ENCODE measurements around the gene TSPAN10.

TSPAN10 gene

GRCh38 chr17:81636505-81637288, at the start of gene TSPAN10, which contains the start of gene NPLOC4:
TSPAN10 (plus strand) TSS chr17:81637196; CDS start chr17:81642413, 5,217 bp downstream.
NPLOC4 (minus strand) TSS chr17:81637112; CDS start chr17:81636930, 182 bp downstream.
- peak within 1 kb of the TSS; percentile 77 for H3K4me3 ChIP-seq

GRCh38 chr17:81589612-81590011, 47.4 kb upstream of the TSPAN10 start:
- H3K36me3 ChIP-seq (ENCODE audit: insufficient read depth, low read length), result peaks cover 82% of the 10 kb centered on the region
- no peak for DNase-seq (ENCODE audit: low read depth, low spot score)
- H3K9ac ChIP-seq (ENCODE audit: insufficient read length), result no peak overlapping the region
- H3K27ac ChIP-seq, result no peak overlapping the region
- no peaks in the 10 kb centered on the region for H3K9me3 ChIP-seq (ENCODE audit: low read depth, low read length)
- no peak overlapping the region for H3K4me3 ChIP-seq
- TF ChIP-seq POLR2AphosphoS5 (IDR thresholded peaks at IDR 0.05; ENCODE audit: borderline replicate concordance, low read depth, low read length) (no peak), FOXP2 (optimal IDR thresholded peaks at IDR 0.05; ENCODE audit: control extremely low read depth, extremely low read length, insufficient read depth) (no peak), EZH2 (IDR thresholded peaks at IDR 0.05) (no peak)

More at GRCh38 chr17:81636505-81637288, at the start of gene TSPAN10, which contains the start of gene NPLOC4:
- peak; percentile 59 for DNase-seq (ENCODE audit: low read depth, low spot score)
- peak within 1 kb of the TSS; percentile 86 for H3K9ac ChIP-seq (ENCODE audit: insufficient read length)
- H3K9me3 ChIP-seq (ENCODE audit: low read depth, low read length), result no peaks in the 10 kb centered on the region
- H3K27ac ChIP-seq, result peak within 1 kb of the TSS; percentile 82
- peaks cover 12% of the 10 kb centered on the region for H3K36me3 ChIP-seq (ENCODE audit: insufficient read depth, low read length)
- TF ChIP-seq FOXP2 (optimal IDR thresholded peaks at IDR 0.05; ENCODE audit: control extremely low read depth, extremely low read length, insufficient read depth) (no peak), POLR2AphosphoS5 (IDR thresholded peaks at IDR 0.05; ENCODE audit: borderline replicate concordance, low read depth, low read length) (peak; percentile 73), EZH2 (IDR thresholded peaks at IDR 0.05) (no peak)

GRCh38 chr17:81590121-81590520, 46.9 kb upstream of the TSPAN10 start:
- Histone ChIP-seq H3K27ac (no peak overlapping the region), H3K4me3 (no peak overlapping the region), H3K9me3 (ENCODE audit: low read depth, low read length) (no peaks in the 10 kb centered on the region), H3K36me3 (ENCODE audit: insufficient read depth, low read length) (peaks cover 83% of the 10 kb centered on the region), H3K9ac (ENCODE audit: insufficient read length) (no peak overlapping the region)
- DNase-seq (ENCODE audit: low read depth, low spot score), result no peak
- no peak for TF ChIP-seq EZH2 (IDR thresholded peaks at IDR 0.05)
- TF ChIP-seq POLR2AphosphoS5 (IDR thresholded peaks at IDR 0.05; ENCODE audit: borderline replicate concordance, low read depth, low read length), result no peak
- TF ChIP-seq FOXP2 (optimal IDR thresholded peaks at IDR 0.05; ENCODE audit: control extremely low read depth, extremely low read length, insufficient read depth), result no peak

- TF ChIP-seq FOXP2 (optimal IDR thresholded peaks at IDR 0.05; ENCODE audit: control extremely low read depth, extremely low read length, insufficient read depth) (no peak), POLR2AphosphoS5 (IDR thresholded peaks at IDR 0.05; ENCODE audit: borderline replicate concordance, low read depth, low read length) (no peak), EZH2 (IDR thresholded peaks at IDR 0.05) (no peak)
- Histone ChIP-seq H3K36me3 (ENCODE audit: insufficient read depth, low read length) (peaks cover 81% of the 10 kb centered on the region), H3K4me3 (no peak overlapping the region), H3K9me3 (ENCODE audit: low read depth, low read length) (no peaks in the 10 kb centered on the region), H3K9ac (ENCODE audit: insufficient read length) (no peak overlapping the region), H3K27ac (no peak overlapping the region)
- no peak for DNase-seq (ENCODE audit: low read depth, low spot score)
These were observed 45.0 kb upstream of the TSPAN10 start for GRCh38 chr17:81591971-81592370.

GRCh38 chr17:81593105-81593871, 43.7 kb upstream of the TSPAN10 start:
- no peak for DNase-seq (ENCODE audit: low read depth, low spot score)
- no peaks in the 10 kb centered on the region for H3K9me3 ChIP-seq (ENCODE audit: low read depth, low read length)
- no peak overlapping the region for H3K4me3 ChIP-seq
- H3K36me3 ChIP-seq (ENCODE audit: insufficient read depth, low read length), result peaks cover 83% of the 10 kb centered on the region
- 0 out of 2 replicates have a peak overlapping the region, but pooled peaks have one; percentile 46 for H3K27ac ChIP-seq
- no peak for TF ChIP-seq FOXP2 (optimal IDR thresholded peaks at IDR 0.05; ENCODE audit: control extremely low read depth, extremely low read length, insufficient read depth)
- no peak for TF ChIP-seq POLR2AphosphoS5 (IDR thresholded peaks at IDR 0.05; ENCODE audit: borderline replicate concordance, low read depth, low read length)
- TF ChIP-seq EZH2 (IDR thresholded peaks at IDR 0.05), result no peak
- no peak overlapping the region for H3K9ac ChIP-seq (ENCODE audit: insufficient read length)

- Histone ChIP-seq H3K27ac (peak overlapping the region; percentile 73), H3K36me3 (ENCODE audit: insufficient read depth, low read length) (peaks cover 79% of the 10 kb centered on the region), H3K9me3 (ENCODE audit: low read depth, low read length) (no peaks in the 10 kb centered on the region), H3K9ac (ENCODE audit: insufficient read length) (peak overlapping the region; percentile 26), H3K4me3 (no peak overlapping the region)
- no peak for DNase-seq (ENCODE audit: low read depth, low spot score)
- TF ChIP-seq EZH2 (IDR thresholded peaks at IDR 0.05) (no peak), FOXP2 (optimal IDR thresholded peaks at IDR 0.05; ENCODE audit: control extremely low read depth, extremely low read length, insufficient read depth) (no peak), POLR2AphosphoS5 (IDR thresholded peaks at IDR 0.05; ENCODE audit: borderline replicate concordance, low read depth, low read length) (no peak)
These were observed 37.1 kb upstream of the TSPAN10 start for GRCh38 chr17:81599719-81600486.

- H3K9me3 ChIP-seq (ENCODE audit: low read depth, low read length), result no peaks in the 10 kb centered on the region
- TF ChIP-seq EZH2 (IDR thresholded peaks at IDR 0.05) (no peak), FOXP2 (optimal IDR thresholded peaks at IDR 0.05; ENCODE audit: control extremely low read depth, extremely low read length, insufficient read depth) (no peak), POLR2AphosphoS5 (IDR thresholded peaks at IDR 0.05; ENCODE audit: borderline replicate concordance, low read depth, low read length) (no peak)
- DNase-seq (ENCODE audit: low read depth, low spot score), result peak; percentile 52
- H3K4me3 ChIP-seq, result no peak overlapping the region
- H3K27ac ChIP-seq, result 0 out of 2 replicates have a peak overlapping the region, but pooled peaks have one; percentile 36
- no peak overlapping the region for H3K9ac ChIP-seq (ENCODE audit: insufficient read length)
- H3K36me3 ChIP-seq (ENCODE audit: insufficient read depth, low read length), result peaks cover 78% of the 10 kb centered on the region
These were observed 35.4 kb upstream of the TSPAN10 start for GRCh38 chr17:81601525-81602120.

Data from SK-N-MC (cell line).